HG03095 (cell line): ENCODE results near the gene BOC.
A peak's percentile ranks its signal among the peaks of the same experiment; 100 is the strongest.

Experiments used
- ATAC-seq: cut with Tn5 transposase; IDR thresholded peaks from one replicate; pipeline ENCODE4 v1.9.1; 2021; ENCODE audit warnings: moderate library complexity; ENCODE audit not compliant: unreplicated experiment

The BOC gene

GRCh38 chr3:113265231-113265630 is 53.9 kb downstream of the BOC start:
- no peak for ATAC-seq

GRCh38 chr3:113266738-113267137 is 55.4 kb downstream of the BOC start:
- ATAC-seq: no peak

GRCh38 chr3:113268311-113268710 is 57.0 kb downstream of the BOC start:
- no peak for ATAC-seq

GRCh38 chr3:113268942-113269341 is 57.6 kb downstream of the BOC start:
- no peak for ATAC-seq

- no peak for ATAC-seq
Observed at GRCh38 chr3:113269661-113270060, 58.3 kb downstream of the BOC start.

GRCh38 chr3:113270068-113270467 is 58.7 kb downstream of the BOC start:
- ATAC-seq: no peak

- no peak for ATAC-seq
Observed at GRCh38 chr3:113270786-113271185, 59.4 kb downstream of the BOC start.

GRCh38 chr3:113271189-113271588 is 59.8 kb downstream of the BOC start:
- no peak for ATAC-seq

GRCh38 chr3:113271594-113272384 is 60.4 kb downstream of the BOC start:
- no peak for ATAC-seq

- ATAC-seq: no peak
Observed at GRCh38 chr3:113272385-113272779, 61.0 kb downstream of the BOC start.

GRCh38 chr3:113273011-113273410 is 61.7 kb downstream of the BOC start:
- ATAC-seq: no peak

GRCh38 chr3:113273604-113274378 is 62.4 kb downstream of the BOC start:
- no peak for ATAC-seq

- no peak for ATAC-seq
Observed at GRCh38 chr3:113274425-113275257, 63.3 kb downstream of the BOC start.

GRCh38 chr3:113275258-113275556 is 63.9 kb downstream of the BOC start:
- no peak for ATAC-seq

GRCh38 chr3:113275583-113275928 is 64.2 kb downstream of the BOC start:
- no peak for ATAC-seq

GRCh38 chr3:113275929-113276750 is 64.8 kb downstream of the BOC start:
- no peak for ATAC-seq

- ATAC-seq: no peak
Observed at GRCh38 chr3:113276751-113277080, 65.4 kb downstream of the BOC start.

GRCh38 chr3:113277414-113277813 is 66.1 kb downstream of the BOC start:
- peak; percentile 46 for ATAC-seq

GRCh38 chr3:113277941-113278598 is 66.7 kb downstream of the BOC start:
- ATAC-seq: no peak

- ATAC-seq: no peak
Observed at GRCh38 chr3:113278599-113278955, 67.2 kb downstream of the BOC start.

GRCh38 chr3:113279686-113280085 is 68.3 kb downstream of the BOC start:
- no peak for ATAC-seq
